Measurements from ENCODE around the gene MYLK. TPM values are rescaled to one million over a fixed set of nuclear protein-coding genes. Genes with fewer than 3 reads are reported as not detected.

MYLK gene
- total and polyA plus RNA-seq, 10 of the 15 experiments (the other 5 are each of a cell fraction or from before 2014, with no cell fraction given) = 0.04 to 1.6 (median 0.42) TPM; not detected in 1

- H3K9me3 ChIP-seq (replicated peaks; ENCODE audit: control insufficient read depth, insufficient read depth, low read length) = no peaks in the 10 kb centered on the region
- WGBS (ENCODE audit: insufficient coverage, insufficient replicate concordance, low lambda C conversion rate, missing lambda C conversion rate) = 41% methylated on average over 21 of the region's 23 CpGs
- no TSS peak for BruUV-seq (replicated peaks)
- ATAC-seq = no peak
- H3K4me2 ChIP-seq (ENCODE audit: control insufficient read depth, insufficient read depth) = no peak overlapping the region
- CTCF ChIA-PET = interaction anchor here (0.5 to 2.5 kb wide), 4 partner anchors 46 to 1298 kb away, joined by 3 to 14 read pairs (median 6); no protein-coding TSS in a partner anchor
- no peak overlapping the region for H3K9ac ChIP-seq (ENCODE audit: control insufficient read depth, insufficient read depth, low read length)
- RAD21 ChIA-PET (ENCODE audit: unreplicated experiment) = no interaction called here
- no peak for FAIRE-seq
- in situ Hi-C loops (cut with MboI) = no loop called here
- POLR2A ChIA-PET = interaction anchor here (0.5 kb wide), 1 partner anchor 192 kb away, joined by 4 read pairs; no protein-coding TSS in a partner anchor
- H3K27me3 ChIP-seq (replicated peaks in 1 of 2; ENCODE audit: control insufficient read depth in 2 of 2, insufficient read depth in 2 of 2, low read length in 1 of 2) = no peaks in the 10 kb centered on the region; a peak in 2 of 4 replicates
- no peak overlapping the region for H3K4me3 ChIP-seq
- no peak for DNase-seq (ENCODE audit: low read depth, low spot score)
- intact Hi-C loops (cut with micrococcal nuclease; ENCODE audit: unreplicated experiment) = no loop called here
- H3K36me3 ChIP-seq (ENCODE audit: control insufficient read depth in 2 of 2, insufficient read depth in 2 of 2, low read length in 1 of 2) = no peaks in the 10 kb centered on the region
- H3K27ac ChIP-seq (ENCODE audit: control insufficient read depth, insufficient read depth) = no peak overlapping the region
- SMC1A ChIA-PET (ENCODE audit: uncharacterized antibody, unreplicated experiment) = interaction anchor here (1.7 kb wide), 1 partner anchor 59 kb away, joined by 4 read pairs; no protein-coding TSS in a partner anchor
- TF ChIP-seq RELA (IDR thresholded peaks at IDR 0.05; ENCODE audit: borderline replicate concordance, partially characterized antibody) = no peak
- no peak for TF ChIP-seq CEBPZ (IDR thresholded peaks at IDR 0.05; ENCODE audit: low read depth, low read length)
- no peak for TF ChIP-seq TAF1 (IDR thresholded peaks at IDR 0.05; ENCODE audit: borderline replicate concordance, low read depth, low read length)
- TF ChIP-seq ZNF24 (IDR thresholded peaks at IDR 0.05) = no peak
- no peak for TF ChIP-seq CREB1 (IDR thresholded peaks at IDR 0.05; ENCODE audit: low read depth)
- TF ChIP-seq PAX8 (IDR thresholded peaks at IDR 0.05) = no peak
- H2AFZ ChIP-seq (ENCODE audit: control insufficient read depth, low read depth, low read length) = no peak overlapping the region
- peaks cover 2% of the 10 kb centered on the region for H3K4me1 ChIP-seq (ENCODE audit: control insufficient read depth, insufficient read depth, low read length)
- H4K20me1 ChIP-seq (ENCODE audit: control insufficient read depth, insufficient read depth) = no peaks in the 10 kb centered on the region
- no peaks in the 10 kb centered on the region for H3K79me2 ChIP-seq (ENCODE audit: control insufficient read depth, insufficient read depth, low read length)
Observed at GRCh38 chr3:123700791-123701722, 183.1 kb downstream of the MYLK start.
